HepG2 (cell line): ENCODE measurements around the gene SLC6A8. TPM values are rescaled to one million over a fixed set of nuclear protein-coding genes. Genes with fewer than 3 reads are reported as not detected.

Source experiments
- ATAC-seq: fragments of 200-7000 bp; cut with Tn5 transposase; 3 replicates; pipeline ENCODE4 v1.9.1; 2020; ENCODE audit warnings: mild to moderate bottlenecking, moderate library complexity
- BruUV-seq: library from RNA; stranded (reverse); fragments of 400-500 nt; replicated peaks from 2 replicates; lab custom pipeline; 2021; lab: Mats Ljungman, UMichigan
- CTCF ChIA-PET: fragments of 300-600 bp; formaldehyde crosslinking; extraction: SDS; loops from one replicate; lab custom pipeline; 2021; ENCODE audit warnings: low total read pairs, inconsistent platforms, low intra/inter-chr PET ratio; lab: Yijun Ruan, JAX
- POLR2A ChIA-PET: fragments of 350-600 bp; sonication (Branson Sonifier 250); formaldehyde crosslinking; loops from one replicate; lab custom pipeline; 2020; ENCODE audit warnings: antibody characterized with exemption, inconsistent platforms; lab: Yijun Ruan, JAX
- DNase-seq: peaks from one replicate; pipeline ENCODE4 v3.0.0-alpha.2; 2015; ENCODE audit warnings: low spot score
- FAIRE-seq: peaks from 3 replicates; lab custom pipeline; 2011; peaks lifted over from hg19 to GRCh38; lab: Jason Lieb, UNC
- H2AFZ ChIP-seq: one replicate; pipeline ENCODE4 v1.6.1; 2011; ENCODE audit warnings: low read length, inconsistent platforms
- H3K27ac ChIP-seq: fragments of 300-600 bp; 3 replicates; pipeline ENCODE4 v1.8.0; 2011; ENCODE audit warnings: mixed run types, mild to moderate bottlenecking, mixed read lengths, low read length, inconsistent platforms; ENCODE audit not compliant: insufficient read depth; ENCODE audit errors: extremely low read length
- H3K27me3 ChIP-seq, 2 experiments: fragments of 200-600 bp in 1 of 2; 2 replicates in 1 of 2; 3 replicates in 1 of 2; pipeline versions ENCODE4 v1.6.0 to v1.8.0; 2011; ENCODE audit warnings: low read length in 2 of 2, mild to moderate bottlenecking in 2 of 2, moderate library complexity in 2 of 2, inconsistent platforms in 1 of 2; ENCODE audit not compliant: insufficient read depth in 2 of 2, control insufficient read depth in 1 of 2
- H3K36me3 ChIP-seq, 2 experiments: fragments of 200-600 bp in 1 of 2; replicated peaks in 1 of 2; 2 replicates in 1 of 2; 3 replicates in 1 of 2; pipeline versions ENCODE4 v1.5.1 to v1.8.0; 2011; ENCODE audit warnings: low read length in 2 of 2, inconsistent platforms in 1 of 2; ENCODE audit not compliant: insufficient read depth in 2 of 2, control insufficient read depth in 1 of 2
- H3K4me1 ChIP-seq: 2 replicates; pipeline ENCODE4 v1.5.1; 2012; ENCODE audit warnings: low read length, inconsistent platforms; ENCODE audit not compliant: insufficient read depth
- H3K4me2 ChIP-seq: 2 replicates; pipeline ENCODE4 v1.6.0; 2011; ENCODE audit warnings: low read depth, low read length, inconsistent platforms
- H3K4me3 ChIP-seq, 3 experiments: fragments of 200-600 bp in 1 of 3; sonication (generic), shearing (Covaris generic) in 1 of 3; replicated peaks in 1 of 3; 2 replicates each; pipeline ENCODE4 v1.5.1; 2011 to 2016; ENCODE audit warnings: low read length in 3 of 3, inconsistent platforms in 2 of 3, low read depth in 2 of 3, mild to moderate bottlenecking in 2 of 3, control low read depth in 1 of 3, mixed read lengths in 1 of 3; ENCODE audit not compliant: insufficient read depth in 1 of 3
- H3K79me2 ChIP-seq: one replicate; pipeline ENCODE4 v1.6.1; 2011; ENCODE audit warnings: low read length, inconsistent platforms; ENCODE audit not compliant: insufficient read depth
- H3K9ac ChIP-seq: 2 replicates; pipeline ENCODE4 v1.6.0; 2011; ENCODE audit warnings: mild to moderate bottlenecking, low read depth, low read length, inconsistent platforms; ENCODE audit not compliant: insufficient read depth
- H3K9me3 ChIP-seq: 2 replicates; pipeline ENCODE4 v1.5.1; 2012; ENCODE audit warnings: mild to moderate bottlenecking, low read length
- H4K20me1 ChIP-seq: 2 replicates; pipeline ENCODE4 v1.6.0; 2011; ENCODE audit warnings: inconsistent platforms, mild to moderate bottlenecking, low read length, moderate library complexity; ENCODE audit not compliant: insufficient read depth
- ADNP ChIP-seq: sonication (generic); formaldehyde crosslinking; IDR thresholded peaks from 2 replicates; pipeline ENCODE4 v1.4.0; 2020; ENCODE audit warnings: missing genetic modification reagents
- ATF3 ChIP-seq: sonication (generic); formaldehyde crosslinking; IDR thresholded peaks from 2 replicates; pipeline ENCODE4 v1.4.0; 2020; ENCODE audit warnings: missing genetic modification reagents
- KDM5A ChIP-seq: fragments of 200-600 bp; sonication (generic); IDR thresholded peaks from 2 replicates; pipeline ENCODE4 v1.7.0; 2018; ENCODE audit warnings: antibody characterized with exemption, mild to moderate bottlenecking, low read length, borderline replicate concordance
- MAFF ChIP-seq: IDR thresholded peaks from 2 replicates; pipeline ENCODE4 v1.6.1; 2011; ENCODE audit warnings: low read depth, low read length, improper control_type of control experiment
- ZNF10 ChIP-seq: sonication (generic); formaldehyde crosslinking; IDR thresholded peaks from 2 replicates; pipeline ENCODE4 v1.4.0; 2020; ENCODE audit warnings: mild to moderate bottlenecking, low read depth, missing genetic modification reagents, borderline replicate concordance
- ZNF282 ChIP-seq: fragments of 450-650 bp; IDR thresholded peaks from 2 replicates; pipeline ENCODE4 v1.6.1; 2018; ENCODE audit not compliant: partially characterized antibody
- ZNF407 ChIP-seq: sonication (generic); formaldehyde crosslinking; IDR thresholded peaks from one replicate; pipeline ENCODE4 v1.5.1; 2020; ENCODE audit warnings: mild to moderate bottlenecking, missing genetic modification reagents; ENCODE audit errors: not compliant biosample characterization
- ZNF749 ChIP-seq: sonication (generic); formaldehyde crosslinking; IDR thresholded peaks from 2 replicates; pipeline ENCODE4 v1.8.0; 2022; ENCODE audit warnings: mild to moderate bottlenecking, missing genetic modification reagents, moderate library complexity, borderline replicate concordance
- ZNF766 ChIP-seq: sonication (generic); formaldehyde crosslinking; IDR thresholded peaks from 2 replicates; pipeline ENCODE4 v1.5.0; 2020; ENCODE audit warnings: missing genetic modification reagents, borderline replicate concordance
- WGBS: methylation state at CpG from one replicate; pipeline ENCODE4 v1.1.6; 2017; ENCODE audit warnings: low lambda C conversion rate; 5-methylcytosine and 5-hydroxymethylcytosine counted together
- in situ Hi-C: cut with HindIII; loops from 2 replicates; pipeline ENCODE4 v1.10.0; 2017; ENCODE audit warnings: low pct_unique_long_range_greater_than_20kb; ENCODE audit not compliant: extremely low pct_ligation_motif_present
- intact Hi-C: fragments of 100-400 bp; cut with micrococcal nuclease; formaldehyde crosslinking; loops from one replicate; pipeline ENCODE4 v1.10.0; 2022; ENCODE audit not compliant: unreplicated experiment
- polyA plus RNA-seq, 8 experiments: library from polyadenylated mRNA; depleted of rRNA in 3 of 8; stranded (reverse) in 7 of 8; unstranded in 1 of 8; fragments of >200 nt; fragmentation: Illumina TruSeq in 4 of 8; extraction: Trizol in 4 of 8; gene quantifications; 2 replicates each; pipeline versions ENCODE4 v1.2.1 to v1.2.3, GENCODE V29; 2011 to 2016; ENCODE audit warnings: low read depth in 4 of 8, missing spikeins in 1 of 8, mixed read lengths in 1 of 8; ENCODE audit not compliant: insufficient read depth in 1 of 8
- total RNA-seq, 5 experiments: library from RNA; depleted of rRNA; stranded (reverse); fragments of >200 nt; fragmentation: Illumina TruSeq; extraction: Trizol; gene quantifications; 2 replicates each; pipeline ENCODE4 v1.2.3, GENCODE V29; 2016; ENCODE audit warnings: low read depth in 1 of 5

SLC6A8 gene
- total and polyA plus RNA-seq, 2 of the 13 experiments (the other 11 are each of a cell fraction or from before 2014, with no cell fraction given), result 13.9 to 176 TPM

- DNase-seq (no peak), FAIRE-seq (no peak)
- in situ Hi-C loops, result no loop called here
- H3K27me3 ChIP-seq, result no peaks in the 10 kb centered on the region
- TF ChIP-seq ZNF766 (CRISPR knock-in tag) (no peak), ZNF282 (no peak), ZNF749 (CRISPR knock-in tag) (no peak)
- TF ChIP-seq, all 625 proteins: peak for 0
- H3K4me2 ChIP-seq, result no peak overlapping the region
- H3K36me3 ChIP-seq, result peaks cover 5 to 9% of the 10 kb centered on the region in 2 experiments; a peak in 3 of 5 replicates
- no TSS peak for BruUV-seq
- H3K9me3 ChIP-seq, result no peaks in the 10 kb centered on the region
- ChIA-PET CTCF (no interaction called here), POLR2A (no interaction called here)
- H2AFZ ChIP-seq, result no peak overlapping the region
- H3K4me1 ChIP-seq, result peaks cover 14% of the 10 kb centered on the region
- H3K79me2 ChIP-seq, result no peaks in the 10 kb centered on the region
- no peak overlapping the region for H3K27ac ChIP-seq
- H3K4me3 ChIP-seq, result no peak overlapping the region
- no peak overlapping the region for H3K9ac ChIP-seq
- intact Hi-C loops, result no loop called here
- no CpG with 5 or more reads among the region's 12 CpGs for WGBS
- ATAC-seq, result no peak
- 0 out of 2 replicates have a peak, but pooled peaks cover 3% of the 10 kb centered on the region for H4K20me1 ChIP-seq
Measured at GRCh38 chrX:153701706-153702105, 14.0 kb downstream of the SLC6A8 start.

- H3K9me3 ChIP-seq, result no peaks in the 10 kb centered on the region
- FAIRE-seq (no peak), DNase-seq (no peak), ATAC-seq (no peak)
- BruUV-seq, result no TSS peak
- H3K79me2 ChIP-seq, result no peaks in the 10 kb centered on the region
- no peak overlapping the region for H3K4me2 ChIP-seq
- POLR2A ChIA-PET, result no interaction called here
- H3K4me3 ChIP-seq, result no peak overlapping the region
- in situ Hi-C loops (no loop called here), intact Hi-C loops (no loop called here)
- peaks cover 5 to 9% of the 10 kb centered on the region in 2 experiments; a peak in 3 of 5 replicates for H3K36me3 ChIP-seq
- 0 out of 2 replicates have a peak, but pooled peaks cover 3% of the 10 kb centered on the region for H4K20me1 ChIP-seq
- no peak overlapping the region for H3K9ac ChIP-seq
- H2AFZ ChIP-seq, result no peak overlapping the region
- H3K27me3 ChIP-seq, result no peaks in the 10 kb centered on the region
- H3K27ac ChIP-seq, result no peak overlapping the region
- CTCF ChIA-PET, result no interaction called here
- peaks cover 14% of the 10 kb centered on the region for H3K4me1 ChIP-seq
- 100% methylated on average over 6 of the region's 23 CpGs for WGBS
- TF ChIP-seq ZNF10 (CRISPR knock-in tag) (no peak), KDM5A (no peak), ATF3 (no peak), MAFF (no peak), ADNP (no peak), ZNF407 (CRISPR knock-in tag) (no peak)
Measured at GRCh38 chrX:153702336-153703035, 14.8 kb downstream of the SLC6A8 start.
